ENCODE data around the gene RND3.

DNA sequence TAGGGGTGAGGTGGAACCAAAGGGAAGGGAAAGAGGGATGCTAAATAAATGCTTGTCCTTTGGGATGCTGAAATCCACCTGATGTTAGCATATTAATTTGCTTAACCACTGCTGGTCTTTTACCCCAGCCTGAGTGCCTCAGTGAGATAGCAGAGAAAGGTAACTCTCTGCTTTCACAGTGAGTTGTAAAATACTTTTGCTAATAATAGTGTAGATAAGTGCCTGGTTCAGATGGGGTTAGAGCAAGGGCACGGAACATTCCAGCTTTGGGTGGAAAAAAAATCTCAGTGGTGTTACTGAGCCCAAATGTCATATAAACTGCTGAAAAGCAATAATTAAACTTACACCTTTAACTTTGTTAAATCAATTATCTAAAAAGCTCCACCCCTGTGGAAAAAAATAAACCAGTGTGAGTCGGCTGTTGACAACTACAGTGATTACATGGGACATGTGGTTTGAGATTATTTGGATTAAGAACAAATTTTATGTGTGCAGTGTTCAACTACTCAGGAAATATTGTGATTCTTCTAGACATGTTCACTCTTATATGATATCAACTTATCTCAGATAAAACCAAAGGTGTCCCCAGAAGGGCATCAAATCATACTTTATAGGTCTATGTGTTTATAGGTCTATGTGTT lies 21.1 kb upstream of the RND3 start:
- TF ChIP-seq EZH2 (IDR thresholded peaks at IDR 0.05; ENCODE audit: borderline replicate concordance, low read depth, low read length, severe bottlenecking) = no peak
- TF ChIP-seq, protein P1, sequence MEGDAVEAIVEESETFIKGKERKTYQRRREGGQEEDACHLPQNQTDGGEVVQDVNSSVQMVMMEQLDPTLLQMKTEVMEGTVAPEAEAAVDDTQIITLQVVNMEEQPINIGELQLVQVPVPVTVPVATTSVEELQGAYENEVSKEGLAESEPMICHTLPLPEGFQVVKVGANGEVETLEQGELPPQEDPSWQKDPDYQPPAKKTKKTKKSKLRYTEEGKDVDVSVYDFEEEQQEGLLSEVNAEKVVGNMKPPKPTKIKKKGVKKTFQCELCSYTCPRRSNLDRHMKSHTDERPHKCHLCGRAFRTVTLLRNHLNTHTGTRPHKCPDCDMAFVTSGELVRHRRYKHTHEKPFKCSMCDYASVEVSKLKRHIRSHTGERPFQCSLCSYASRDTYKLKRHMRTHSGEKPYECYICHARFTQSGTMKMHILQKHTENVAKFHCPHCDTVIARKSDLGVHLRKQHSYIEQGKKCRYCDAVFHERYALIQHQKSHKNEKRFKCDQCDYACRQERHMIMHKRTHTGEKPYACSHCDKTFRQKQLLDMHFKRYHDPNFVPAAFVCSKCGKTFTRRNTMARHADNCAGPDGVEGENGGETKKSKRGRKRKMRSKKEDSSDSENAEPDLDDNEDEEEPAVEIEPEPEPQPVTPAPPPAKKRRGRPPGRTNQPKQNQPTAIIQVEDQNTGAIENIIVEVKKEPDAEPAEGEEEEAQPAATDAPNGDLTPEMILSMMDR (IDR thresholded peaks at IDR 0.05; ENCODE audit: borderline replicate concordance, extremely low read depth, low read length, poor library complexity, severe bottlenecking) = no peak

All from DND-41 (cell line).